ENCODE data around the gene C16orf92. TPM values are rescaled to one million over a fixed set of nuclear protein-coding genes. Genes with fewer than 3 reads are reported as not detected.

Gene C16orf92
- total RNA-seq, 1 donor from 2014 or later: not detected

DNA sequence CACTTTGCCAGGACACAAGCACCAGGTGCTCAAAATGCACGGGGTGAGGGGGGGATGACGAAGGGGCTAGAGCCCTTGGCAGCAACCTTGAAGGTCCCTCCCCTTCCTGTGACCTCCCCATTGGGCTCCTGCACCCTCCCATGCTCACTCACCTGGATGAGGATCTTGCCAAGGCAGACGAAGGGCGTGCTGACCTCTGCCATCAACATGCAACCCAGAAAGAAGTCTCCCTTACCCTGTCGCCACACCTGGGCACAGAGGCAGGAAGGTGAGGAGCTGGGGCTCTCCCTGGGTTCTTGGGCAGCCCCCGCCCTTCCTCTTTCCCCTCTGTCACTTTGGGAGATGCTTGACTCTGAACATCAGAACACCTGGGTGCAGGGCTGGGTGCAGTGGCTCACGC, 2.6 kb downstream of the C16orf92 start:
- Mint-ChIP-seq H3K36me3 (no peaks in the 10 kb centered on the region), H3K9me3 (no peaks in the 10 kb centered on the region), H3K4me1 (ENCODE audit: unreplicated experiment) (peaks cover 5% of the 10 kb centered on the region), H3K4me3 (no peak overlapping the region), H3K27ac (no peak overlapping the region), H3K27me3 (peaks cover 57% of the 10 kb centered on the region)
- no peak for DNase-seq (ENCODE audit: extremely low spot score, unreplicated experiment)
- TF ChIP-seq, protein P1, sequence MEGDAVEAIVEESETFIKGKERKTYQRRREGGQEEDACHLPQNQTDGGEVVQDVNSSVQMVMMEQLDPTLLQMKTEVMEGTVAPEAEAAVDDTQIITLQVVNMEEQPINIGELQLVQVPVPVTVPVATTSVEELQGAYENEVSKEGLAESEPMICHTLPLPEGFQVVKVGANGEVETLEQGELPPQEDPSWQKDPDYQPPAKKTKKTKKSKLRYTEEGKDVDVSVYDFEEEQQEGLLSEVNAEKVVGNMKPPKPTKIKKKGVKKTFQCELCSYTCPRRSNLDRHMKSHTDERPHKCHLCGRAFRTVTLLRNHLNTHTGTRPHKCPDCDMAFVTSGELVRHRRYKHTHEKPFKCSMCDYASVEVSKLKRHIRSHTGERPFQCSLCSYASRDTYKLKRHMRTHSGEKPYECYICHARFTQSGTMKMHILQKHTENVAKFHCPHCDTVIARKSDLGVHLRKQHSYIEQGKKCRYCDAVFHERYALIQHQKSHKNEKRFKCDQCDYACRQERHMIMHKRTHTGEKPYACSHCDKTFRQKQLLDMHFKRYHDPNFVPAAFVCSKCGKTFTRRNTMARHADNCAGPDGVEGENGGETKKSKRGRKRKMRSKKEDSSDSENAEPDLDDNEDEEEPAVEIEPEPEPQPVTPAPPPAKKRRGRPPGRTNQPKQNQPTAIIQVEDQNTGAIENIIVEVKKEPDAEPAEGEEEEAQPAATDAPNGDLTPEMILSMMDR (conservative IDR thresholded peaks at IDR 0.05): no peak

GRCh38 chr16:30026449-30026848, 3.5 kb downstream of the C16orf92 start:
- no peaks in the 10 kb centered on the region for H3K36me3 Mint-ChIP-seq
- no peak overlapping the region for H3K4me3 Mint-ChIP-seq
- H3K4me1 Mint-ChIP-seq (ENCODE audit: unreplicated experiment): no peaks in the 10 kb centered on the region
- H3K27me3 Mint-ChIP-seq: peaks cover 54% of the 10 kb centered on the region
- TF ChIP-seq, protein P1 (conservative IDR thresholded peaks at IDR 0.05): no peak
- DNase-seq (ENCODE audit: extremely low spot score, unreplicated experiment): no peak
- H3K9me3 Mint-ChIP-seq: no peaks in the 10 kb centered on the region
- no peak overlapping the region for H3K27ac Mint-ChIP-seq

GRCh38 chr16:30027588-30028437, 4.8 kb downstream of the C16orf92 start:
- Mint-ChIP-seq H3K36me3 (no peaks in the 10 kb centered on the region), H3K4me3 (no peak overlapping the region), H3K9me3 (no peaks in the 10 kb centered on the region), H3K4me1 (ENCODE audit: unreplicated experiment) (peaks cover 5% of the 10 kb centered on the region), H3K27me3 (peaks cover 64% of the 10 kb centered on the region), H3K27ac (no peak overlapping the region)
- TF ChIP-seq, protein P1 (conservative IDR thresholded peaks at IDR 0.05): no peak
- DNase-seq (ENCODE audit: extremely low spot score, unreplicated experiment): no peak

GRCh38 chr16:30028438-30029076, 5.6 kb downstream of the C16orf92 start:
- TF ChIP-seq, protein P1 (conservative IDR thresholded peaks at IDR 0.05): no peak
- Mint-ChIP-seq H3K27ac (no peak overlapping the region), H3K36me3 (no peaks in the 10 kb centered on the region), H3K4me3 (no peak overlapping the region), H3K9me3 (no peaks in the 10 kb centered on the region), H3K4me1 (ENCODE audit: unreplicated experiment) (peaks cover 5% of the 10 kb centered on the region), H3K27me3 (peaks cover 66% of the 10 kb centered on the region)
- DNase-seq (ENCODE audit: extremely low spot score, unreplicated experiment): no peak

- TF ChIP-seq, protein P1 (conservative IDR thresholded peaks at IDR 0.05): no peak
- no peak for DNase-seq (ENCODE audit: extremely low spot score, unreplicated experiment)
- Mint-ChIP-seq H3K4me3 (peak overlapping the region; percentile 60), H3K9me3 (no peaks in the 10 kb centered on the region), H3K36me3 (no peaks in the 10 kb centered on the region), H3K4me1 (ENCODE audit: unreplicated experiment) (peaks cover 5% of the 10 kb centered on the region), H3K27me3 (peaks cover 69% of the 10 kb centered on the region), H3K27ac (no peak overlapping the region)
Measured at GRCh38 chr16:30030011-30030685, 7.2 kb downstream of the C16orf92 start.
